ENCODE data around the gene CNST.
A peak's percentile ranks its signal among the peaks of the same experiment; 100 is the strongest.
"Not testable (repeated sequence)": the region's sequence is repeated elsewhere in the genome, so short reads cannot be mapped to it uniquely, and the experiment has no call there.

CNST gene

DNA sequence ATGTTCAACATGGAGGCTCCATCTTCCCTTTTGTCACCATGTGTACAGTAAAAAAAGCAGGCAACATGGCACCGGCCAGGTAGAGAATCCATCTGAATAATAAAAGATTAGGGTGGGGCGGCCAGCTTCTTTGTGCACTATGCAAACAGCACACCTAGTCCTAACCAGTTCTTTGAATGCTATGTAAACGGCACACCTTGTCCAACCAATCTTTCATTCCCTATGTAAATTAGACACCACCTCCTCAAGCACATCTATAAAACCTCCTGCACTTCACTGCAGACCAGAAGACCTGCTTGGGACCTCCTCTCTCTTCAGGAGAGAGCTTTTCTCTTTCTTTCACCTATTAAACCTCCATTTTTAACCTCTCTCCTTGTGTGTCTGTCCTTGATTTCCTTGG lies 28.4 kb upstream of the CNST start:
- DNase-seq: no peak
- Mint-ChIP-seq H3K4me1 (no peaks in the 10 kb centered on the region), H3K36me3 (ENCODE audit: low read depth) (peaks cover 21% of the 10 kb centered on the region), H3K9me3 (no peaks in the 10 kb centered on the region), H3K27me3 (no peaks in the 10 kb centered on the region), H3K27ac (no peak overlapping the region), H3K4me3 (no peak overlapping the region)
- ATAC-seq: no peak

DNA sequence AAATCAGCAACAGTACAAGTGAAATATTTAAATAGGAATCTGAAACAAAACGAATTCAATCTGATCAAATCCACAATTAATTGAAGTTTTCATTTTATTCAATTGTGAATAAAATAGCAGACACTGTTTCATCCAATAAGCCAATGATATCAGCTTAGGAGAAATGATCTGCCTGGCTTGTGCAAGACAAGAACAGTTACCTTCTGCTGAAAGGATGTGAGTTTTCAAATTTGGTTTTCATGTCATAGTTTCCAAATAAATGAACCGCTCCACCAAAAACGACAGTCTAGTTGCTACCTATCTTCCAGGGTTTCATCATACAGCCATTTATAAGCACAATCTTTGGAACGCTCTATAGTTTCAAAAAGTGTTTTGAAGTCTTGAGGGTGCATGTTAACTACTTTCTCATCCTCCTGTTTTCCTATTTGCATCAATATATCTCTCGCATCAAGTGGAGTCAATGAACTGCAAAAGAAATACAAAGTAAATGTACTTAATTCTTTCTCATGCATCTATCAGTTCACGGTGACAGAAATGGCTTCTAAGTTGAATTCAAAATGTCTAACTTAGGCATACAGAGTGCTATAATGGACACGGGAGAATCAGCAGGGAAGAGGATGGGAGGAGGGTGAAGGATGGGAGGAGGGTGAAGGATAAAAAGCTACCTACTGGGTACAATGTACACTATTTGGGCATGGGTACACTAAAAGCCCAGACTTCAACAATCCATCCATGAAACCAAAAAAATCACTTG lies 25.3 kb upstream of the CNST start:
- no peaks in the 10 kb centered on the region for H3K9me3 Mint-ChIP-seq
- no peaks in the 10 kb centered on the region for H3K4me1 Mint-ChIP-seq
- H3K4me3 Mint-ChIP-seq: no peak overlapping the region
- no peaks in the 10 kb centered on the region for H3K27me3 Mint-ChIP-seq
- no peak overlapping the region for H3K27ac Mint-ChIP-seq
- DNase-seq (no peak), ATAC-seq (no peak)
- peaks cover 34% of the 10 kb centered on the region for H3K36me3 Mint-ChIP-seq (ENCODE audit: low read depth)

DNA sequence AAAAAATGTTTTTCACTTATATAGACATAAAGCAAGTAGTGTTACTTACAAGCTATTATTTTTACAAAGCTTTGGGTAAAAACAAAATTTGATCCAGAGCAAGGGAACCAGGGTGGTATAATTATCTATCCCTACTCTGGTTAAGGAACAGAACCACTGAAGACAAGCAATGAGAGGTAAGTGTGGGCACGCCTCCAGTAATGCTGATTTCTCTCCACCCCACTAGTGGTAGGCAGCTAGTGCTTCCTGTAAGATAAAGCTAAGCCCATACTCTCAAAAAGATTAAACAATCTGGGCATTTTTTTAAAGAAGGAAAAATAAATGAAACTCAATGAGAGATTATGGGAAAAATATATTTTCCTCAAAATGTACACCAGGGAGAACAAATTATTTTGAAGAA lies 22.3 kb upstream of the CNST start:
- H3K4me1 Mint-ChIP-seq: no peaks in the 10 kb centered on the region
- H3K36me3 Mint-ChIP-seq (ENCODE audit: low read depth): peaks cover 33% of the 10 kb centered on the region
- H3K27ac Mint-ChIP-seq: no peak overlapping the region
- H3K4me3 Mint-ChIP-seq: no peak overlapping the region
- H3K27me3 Mint-ChIP-seq: no peaks in the 10 kb centered on the region
- no peak for ATAC-seq
- no peaks in the 10 kb centered on the region for H3K9me3 Mint-ChIP-seq
- no peak for DNase-seq

DNA sequence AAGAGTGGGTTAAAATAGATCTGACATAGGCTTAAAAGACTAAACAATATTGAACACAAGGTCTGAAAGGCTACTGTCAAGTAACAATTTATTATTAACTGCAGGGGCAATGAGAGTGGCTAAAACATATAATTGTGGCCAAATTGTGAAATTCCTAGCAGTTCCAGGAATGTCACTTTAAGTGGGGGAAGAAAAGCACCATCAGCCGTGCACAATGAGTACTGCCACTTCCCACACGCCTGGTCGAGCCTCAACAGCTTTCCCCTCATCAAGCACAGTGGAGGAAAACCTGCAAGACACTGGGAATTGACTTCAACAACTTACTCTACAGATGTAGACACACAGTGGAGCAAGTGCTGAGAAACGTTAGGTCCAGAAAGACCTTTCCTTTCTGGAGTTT lies 16.6 kb upstream of the CNST start:
- no peaks in the 10 kb centered on the region for H3K9me3 Mint-ChIP-seq
- H3K4me3 Mint-ChIP-seq: no peak overlapping the region
- ATAC-seq: no peak
- no peaks in the 10 kb centered on the region for H3K4me1 Mint-ChIP-seq
- no peaks in the 10 kb centered on the region for H3K27me3 Mint-ChIP-seq
- no peak for DNase-seq
- H3K27ac Mint-ChIP-seq: no peak overlapping the region
- H3K36me3 Mint-ChIP-seq (ENCODE audit: low read depth): peaks cover 31% of the 10 kb centered on the region

DNA sequence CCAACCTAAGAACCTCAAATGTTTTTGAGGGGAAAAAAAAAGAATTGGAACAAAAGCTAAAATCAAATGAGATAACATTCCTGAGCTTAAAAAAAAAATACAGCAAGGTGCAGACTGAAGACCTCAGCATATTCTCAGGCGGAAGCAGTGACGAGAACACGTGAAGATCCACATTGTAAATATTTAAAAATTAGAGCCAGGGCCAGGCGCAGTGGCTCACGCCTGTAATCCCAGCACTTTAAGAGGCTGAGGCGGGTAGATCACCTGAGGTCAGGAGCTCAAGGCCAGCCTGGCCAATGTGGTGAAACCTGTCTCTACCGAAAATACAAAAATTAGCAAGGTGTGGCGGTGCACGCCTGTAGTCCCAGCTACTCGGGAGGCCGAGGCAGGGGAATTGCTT lies 15.9 kb upstream of the CNST start:
- Mint-ChIP-seq H3K9me3 (no peaks in the 10 kb centered on the region), H3K4me3 (no peak overlapping the region), H3K36me3 (ENCODE audit: low read depth) (peaks cover 36% of the 10 kb centered on the region), H3K27me3 (no peaks in the 10 kb centered on the region), H3K4me1 (peaks cover 1% of the 10 kb centered on the region), H3K27ac (no peak overlapping the region)
- ATAC-seq (no peak), DNase-seq (no peak)

DNA sequence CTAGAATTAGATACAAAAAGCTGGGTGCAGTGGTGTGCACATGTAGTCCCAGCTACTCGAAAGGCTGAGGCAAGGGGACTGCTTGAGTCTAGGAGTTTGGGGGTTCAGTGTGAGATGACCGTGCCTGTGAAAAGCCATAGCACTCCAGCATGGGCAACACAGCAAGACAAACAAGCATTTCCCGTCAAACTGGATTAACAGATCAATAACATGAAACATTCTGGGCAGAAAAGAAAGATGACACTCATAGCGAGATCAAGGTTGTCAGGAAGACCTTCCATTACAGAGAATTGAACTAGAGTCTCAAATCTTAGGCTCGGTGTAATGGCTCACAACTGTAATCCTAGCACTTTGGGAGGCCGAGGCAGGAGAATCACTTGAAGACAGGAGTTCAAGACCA lies 14.1 kb upstream of the CNST start:
- ATAC-seq (no peak), DNase-seq (no peak)
- Mint-ChIP-seq H3K36me3 (ENCODE audit: low read depth) (peaks cover 40% of the 10 kb centered on the region), H3K9me3 (no peaks in the 10 kb centered on the region), H3K27me3 (no peaks in the 10 kb centered on the region), H3K27ac (no peak overlapping the region), H3K4me3 (no peak overlapping the region), H3K4me1 (peaks cover 1% of the 10 kb centered on the region)

DNA sequence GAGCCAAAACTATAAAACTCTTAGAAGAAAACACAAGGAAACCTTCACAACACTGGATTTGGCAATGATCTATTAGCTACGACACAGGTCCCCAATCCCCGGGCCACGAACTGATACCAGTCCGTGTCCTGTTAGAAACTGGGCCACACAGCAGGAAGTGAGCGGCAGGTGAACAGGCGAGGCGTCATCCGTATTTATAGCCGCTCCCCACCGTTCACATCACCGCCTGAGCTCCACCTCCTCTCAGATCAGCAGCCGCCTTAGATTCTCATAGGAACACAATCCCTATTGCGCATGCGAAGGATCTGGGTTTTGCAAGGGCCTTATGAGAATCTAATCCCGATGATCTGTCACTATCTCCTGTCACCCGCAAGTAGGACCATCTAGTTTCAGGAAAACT lies 12.1 kb upstream of the CNST start:
- no peaks in the 10 kb centered on the region for H3K9me3 Mint-ChIP-seq

DNA sequence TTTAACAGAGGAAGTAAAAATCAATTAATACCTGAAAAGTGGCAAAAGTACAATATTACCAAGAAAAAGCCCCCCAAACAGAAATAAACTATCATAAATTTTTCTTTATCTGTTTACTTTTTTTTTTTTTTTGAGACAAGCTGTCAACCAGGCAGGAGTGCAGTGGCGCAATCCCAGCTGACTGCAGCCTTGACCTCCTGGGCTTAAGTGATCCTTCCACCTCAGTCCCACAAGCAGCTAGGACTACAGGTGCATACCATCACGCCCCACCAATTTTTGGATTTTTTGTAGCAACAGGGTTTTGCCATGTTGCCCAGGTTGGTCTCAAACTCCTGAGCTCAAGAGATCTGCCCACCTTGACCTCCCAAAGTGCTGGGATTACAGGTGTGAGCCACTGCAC lies 8.2 kb upstream of the CNST start:
- peaks cover 36% of the 10 kb centered on the region for H3K36me3 Mint-ChIP-seq (ENCODE audit: low read depth)
- no peak for DNase-seq
- H3K4me1 Mint-ChIP-seq: peaks cover 3% of the 10 kb centered on the region
- no peak overlapping the region for H3K4me3 Mint-ChIP-seq
- H3K27ac Mint-ChIP-seq: no peak overlapping the region
- no peak for ATAC-seq
- H3K9me3 Mint-ChIP-seq: no peaks in the 10 kb centered on the region
- H3K27me3 Mint-ChIP-seq: no peaks in the 10 kb centered on the region

More for the DNA sequence above, 12.1 kb upstream of the CNST start:
- Mint-ChIP-seq H3K4me3 (no peak overlapping the region), H3K27ac (no peak overlapping the region), H3K36me3 (ENCODE audit: low read depth) (peaks cover 42% of the 10 kb centered on the region), H3K27me3 (no peaks in the 10 kb centered on the region), H3K4me1 (peaks cover 1% of the 10 kb centered on the region)
- ATAC-seq (no peak), DNase-seq (no peak)

DNA sequence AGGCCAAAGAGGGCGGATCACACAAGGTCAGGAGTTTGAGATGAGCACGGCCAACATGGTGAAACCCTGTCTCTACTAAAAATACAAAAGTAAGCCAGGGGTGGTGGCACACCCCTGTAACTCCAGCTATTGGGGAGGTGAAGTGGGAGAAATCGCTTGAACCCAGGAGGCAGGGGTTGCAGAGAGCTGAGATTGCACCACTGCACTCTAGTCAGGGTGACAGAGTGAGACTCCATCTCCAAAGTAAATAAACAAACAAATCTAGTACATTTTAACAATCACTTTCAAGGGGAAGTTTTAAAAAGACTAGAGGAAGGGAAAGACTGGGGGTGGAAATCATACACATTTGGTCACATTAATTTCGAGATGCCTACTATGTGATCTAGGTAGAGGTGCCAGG lies 6.9 kb upstream of the CNST start:
- Mint-ChIP-seq H3K4me1 (peaks cover 10% of the 10 kb centered on the region), H3K4me3 (no peak overlapping the region), H3K36me3 (ENCODE audit: low read depth) (peaks cover 32% of the 10 kb centered on the region), H3K9me3 (no peaks in the 10 kb centered on the region), H3K27me3 (no peaks in the 10 kb centered on the region), H3K27ac (no peak overlapping the region)
- ATAC-seq: no peak
- DNase-seq: no peak

DNA sequence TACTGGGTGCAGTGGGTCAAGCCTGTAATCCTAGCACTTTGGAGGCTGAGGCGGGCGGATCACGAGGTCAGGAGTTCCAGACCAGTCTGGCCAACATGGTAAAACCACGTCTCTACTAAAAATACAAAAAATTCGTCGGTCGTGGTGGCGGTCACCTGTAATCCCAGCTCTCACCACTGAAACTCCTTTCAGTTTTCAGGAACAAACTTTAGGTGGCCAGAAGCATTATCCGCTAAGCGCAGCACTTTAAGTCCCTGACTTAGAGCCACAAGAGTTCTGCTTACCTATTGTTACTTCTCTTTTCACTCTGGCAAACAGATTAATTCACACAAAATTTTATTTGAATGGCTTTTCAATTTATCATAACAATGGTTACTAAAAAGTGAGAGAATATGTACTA lies 5.4 kb upstream of the CNST start:
- Mint-ChIP-seq H3K4me1 (peaks cover 19% of the 10 kb centered on the region), H3K36me3 (ENCODE audit: low read depth) (peaks cover 31% of the 10 kb centered on the region)
- H3K27me3 Mint-ChIP-seq, DNase-seq, ATAC-seq, H3K9me3 Mint-ChIP-seq, H3K4me3 Mint-ChIP-seq, H3K27ac Mint-ChIP-seq: not testable (repeated sequence)

DNA sequence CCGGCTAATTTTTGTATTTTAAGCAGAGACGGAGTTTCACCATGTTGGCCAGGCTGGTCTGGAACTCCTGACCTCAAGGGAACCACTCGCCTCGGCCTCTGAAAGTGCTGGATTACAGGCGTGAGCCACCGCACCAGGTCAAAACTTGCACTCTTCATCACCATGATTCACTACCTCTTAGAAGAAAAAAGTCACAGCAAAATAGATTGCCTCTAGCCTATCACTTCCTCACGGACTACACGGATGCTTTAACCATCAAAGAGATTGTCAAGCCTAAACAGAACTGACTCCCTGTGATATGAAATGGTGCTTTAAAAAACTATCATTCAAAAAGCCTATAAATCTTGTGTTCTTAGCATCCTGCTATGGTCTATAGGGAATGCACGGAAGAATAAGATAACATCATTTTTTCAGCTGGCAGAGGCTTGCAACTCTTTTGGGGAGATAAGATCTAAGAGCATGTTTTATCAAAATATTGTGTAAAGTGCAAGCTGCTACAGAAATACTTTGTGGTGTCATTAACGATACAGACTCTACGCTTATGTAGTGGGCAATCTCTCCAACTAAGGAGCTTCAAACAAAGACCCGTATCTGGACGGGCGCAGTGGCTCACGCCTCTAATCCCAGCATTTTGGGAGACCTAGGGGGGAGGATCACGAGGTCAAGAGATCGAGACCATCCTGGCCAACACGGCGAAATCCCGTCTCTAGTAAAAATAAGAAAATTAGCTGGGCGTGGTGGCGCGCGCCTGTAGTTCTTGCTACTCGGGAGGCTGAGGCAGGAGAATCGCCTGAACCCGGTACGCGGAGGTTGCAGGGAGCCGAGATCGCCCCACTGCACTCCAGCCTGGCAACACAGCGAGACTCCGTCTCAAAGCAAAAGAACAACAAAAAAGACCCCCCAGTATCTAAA lies 1.2 kb upstream of the CNST start:
- H3K9me3 Mint-ChIP-seq: no peaks in the 10 kb centered on the region
- peaks cover 22% of the 10 kb centered on the region for H3K36me3 Mint-ChIP-seq (ENCODE audit: low read depth)
- ATAC-seq (no peak), DNase-seq (no peak)
- H3K4me3 Mint-ChIP-seq: peak overlapping the region; percentile 98
- H3K4me1 Mint-ChIP-seq: peaks cover 48% of the 10 kb centered on the region
- no peaks in the 10 kb centered on the region for H3K27me3 Mint-ChIP-seq
- H3K27ac Mint-ChIP-seq: peak overlapping the region; percentile 93

DNA sequence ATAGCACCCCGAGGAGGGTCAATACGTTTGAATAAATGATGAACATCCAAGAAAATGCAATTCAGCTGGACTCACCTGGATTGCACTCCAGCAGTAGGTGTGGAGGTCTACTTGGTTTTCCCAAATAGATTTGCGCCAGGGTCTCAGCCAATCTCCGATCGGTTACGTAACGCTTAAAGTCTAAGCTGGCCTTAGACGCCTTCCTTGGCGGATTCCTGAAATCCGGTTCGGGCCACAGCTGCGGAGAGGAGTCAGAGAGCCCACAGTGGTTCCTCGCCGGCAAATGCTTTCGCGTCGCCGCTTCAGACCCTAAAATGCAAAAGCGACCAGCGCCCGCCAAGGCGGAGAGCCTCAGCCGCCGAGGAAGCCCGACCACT lies 517 bp upstream of the CNST start:
- H3K27ac Mint-ChIP-seq: peak overlapping the region; percentile 93
- H3K9me3 Mint-ChIP-seq: no peaks in the 10 kb centered on the region
- H3K4me1 Mint-ChIP-seq: peaks cover 54% of the 10 kb centered on the region
- H3K4me3 Mint-ChIP-seq: peak overlapping the region; percentile 98
- H3K36me3 Mint-ChIP-seq (ENCODE audit: low read depth): peaks cover 22% of the 10 kb centered on the region
- no peaks in the 10 kb centered on the region for H3K27me3 Mint-ChIP-seq
- ATAC-seq (no peak), DNase-seq (no peak)

DNA sequence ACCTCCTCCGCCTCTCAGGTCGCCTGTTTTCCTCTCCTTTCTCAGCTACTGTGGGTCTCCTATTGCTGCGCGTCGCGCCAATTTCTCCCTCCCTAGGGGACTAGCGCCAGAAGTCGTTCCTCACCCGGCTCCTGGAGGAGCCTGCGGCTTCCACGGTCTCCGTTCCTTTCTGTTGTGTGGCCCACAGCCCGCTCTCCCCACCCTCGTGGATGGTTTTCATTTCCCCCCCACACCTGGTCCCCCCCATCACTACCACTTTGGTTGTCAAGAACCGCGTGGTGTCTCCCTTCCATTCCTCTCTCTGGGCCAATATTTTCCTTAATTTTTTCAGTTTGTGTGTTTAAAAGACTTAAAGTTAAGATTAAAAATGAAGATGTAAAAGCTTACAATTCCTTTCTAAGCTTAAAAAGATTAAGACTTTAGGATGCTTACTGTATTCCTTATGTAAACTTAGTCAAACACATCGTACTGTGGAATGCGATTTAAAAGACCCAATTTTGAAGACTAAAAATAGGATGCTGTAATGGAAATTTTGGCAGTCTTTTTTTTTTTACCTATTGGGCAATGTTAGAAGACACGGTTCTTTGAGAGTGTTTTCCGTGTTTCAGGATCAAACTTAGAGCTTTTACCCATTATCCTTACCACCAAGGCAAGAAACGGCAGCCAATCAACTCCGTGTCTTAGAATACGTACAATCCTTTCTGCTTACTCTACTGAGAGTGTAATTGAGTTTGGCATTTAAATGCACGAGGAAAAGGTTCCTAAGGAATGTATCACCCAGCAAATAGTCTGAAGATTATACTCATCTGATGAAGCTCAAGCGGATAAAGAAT lies 773 bp downstream of the CNST start:
- DNase-seq (no peak), ATAC-seq (peak; percentile 5)
- Mint-ChIP-seq H3K4me3 (peak overlapping the region; percentile 98), H3K4me1 (peaks cover 67% of the 10 kb centered on the region), H3K27me3 (no peaks in the 10 kb centered on the region), H3K9me3 (no peaks in the 10 kb centered on the region), H3K36me3 (ENCODE audit: low read depth) (peaks cover 25% of the 10 kb centered on the region), H3K27ac (peak overlapping the region; percentile 93)

DNA sequence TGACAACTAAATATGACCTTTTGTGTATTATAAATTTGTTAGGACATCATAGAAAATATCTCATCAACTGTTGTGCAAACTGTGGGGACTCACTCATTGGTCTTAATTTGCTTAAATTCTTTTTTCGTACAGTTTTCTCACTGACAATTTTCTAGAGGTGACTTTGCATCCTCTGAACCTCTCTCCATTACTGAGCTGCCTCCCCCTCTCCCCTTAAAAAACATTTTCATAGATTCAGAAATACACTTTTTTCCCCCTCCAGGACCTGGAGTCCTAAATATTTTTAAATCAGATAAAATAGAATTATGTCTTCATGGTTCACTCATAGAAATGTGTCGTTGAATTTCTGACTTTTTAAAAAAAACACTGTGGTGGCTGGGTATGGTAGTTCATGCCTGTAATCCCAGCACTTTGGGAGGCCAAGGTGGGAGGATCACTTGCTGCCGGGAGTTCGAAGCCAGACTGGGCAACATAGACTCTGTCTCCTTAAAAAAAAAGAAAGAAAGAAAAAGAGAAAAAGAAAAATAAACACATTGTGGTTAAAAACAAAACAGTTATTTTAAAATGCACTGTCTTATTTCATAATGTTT lies 1.5 kb downstream of the CNST start:
- no peak for DNase-seq
- no peak for ATAC-seq
- Mint-ChIP-seq H3K27ac (peak overlapping the region; percentile 93), H3K4me3 (peak overlapping the region; percentile 98), H3K4me1 (peaks cover 72% of the 10 kb centered on the region), H3K36me3 (ENCODE audit: low read depth) (peaks cover 22% of the 10 kb centered on the region), H3K27me3 (no peaks in the 10 kb centered on the region), H3K9me3 (no peaks in the 10 kb centered on the region)
